HG03139 (cell line): ENCODE data around the gene TMC8.
"Not testable (repeated sequence)": the region's sequence is repeated elsewhere in the genome, so short reads cannot be mapped to it uniquely, and the experiment has no call there.

Experiments used
- ATAC-seq: cut with Tn5 transposase; IDR thresholded peaks from one replicate; pipeline ENCODE4 v1.9.1; 2021; ENCODE audit not compliant: unreplicated experiment

The TMC8 gene

GRCh38 chr17:78130437-78131101, at the start of gene TMC8:
TMC8 (plus strand) TSS chr17:78130771; CDS start chr17:78131589, 818 bp downstream.
- ATAC-seq, result no peak

DNA sequence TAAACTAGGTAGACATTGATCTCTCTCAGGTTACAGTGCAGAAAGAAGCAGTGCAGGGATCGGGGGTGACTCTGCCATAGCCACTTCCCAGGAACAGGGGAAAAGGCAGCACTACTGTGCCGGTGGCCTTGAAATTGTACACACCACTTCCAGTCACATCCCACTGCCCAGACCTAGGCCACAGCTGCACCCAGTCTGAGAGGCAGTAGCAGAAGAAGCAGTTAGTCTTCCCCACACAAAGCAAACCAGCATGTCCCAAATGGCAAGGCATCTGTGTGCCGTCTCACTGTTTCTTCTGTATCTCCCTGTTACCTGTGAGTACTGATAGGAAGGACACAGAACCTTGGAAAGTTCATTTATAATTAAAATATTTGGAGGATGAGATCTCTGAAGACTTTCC, 49.0 kb upstream of the TMC8 start:
- ATAC-seq, result no peak

- not testable (repeated sequence) for ATAC-seq
These were observed 48.2 kb upstream of the TMC8 start for GRCh38 chr17:78082355-78082872.

DNA sequence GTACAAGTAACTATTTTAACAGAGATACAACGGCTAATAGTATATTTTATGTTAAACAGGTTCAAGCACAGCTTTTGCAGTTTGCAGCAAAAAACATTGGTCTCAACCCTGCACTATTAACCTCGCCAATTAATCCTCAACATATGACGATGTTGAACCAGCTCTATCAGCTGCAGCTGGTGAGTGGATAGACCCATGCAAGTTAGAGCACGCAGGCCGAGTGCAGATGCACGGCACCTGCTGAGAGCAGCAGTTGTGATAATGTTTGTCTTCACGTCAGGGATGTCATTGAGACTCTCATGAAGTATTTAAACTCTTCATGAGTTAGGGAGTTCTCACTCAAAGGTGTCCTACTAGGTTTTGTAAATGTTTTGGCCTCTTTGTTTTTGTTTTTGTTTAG, 47.6 kb upstream of the TMC8 start:
- no peak for ATAC-seq

DNA sequence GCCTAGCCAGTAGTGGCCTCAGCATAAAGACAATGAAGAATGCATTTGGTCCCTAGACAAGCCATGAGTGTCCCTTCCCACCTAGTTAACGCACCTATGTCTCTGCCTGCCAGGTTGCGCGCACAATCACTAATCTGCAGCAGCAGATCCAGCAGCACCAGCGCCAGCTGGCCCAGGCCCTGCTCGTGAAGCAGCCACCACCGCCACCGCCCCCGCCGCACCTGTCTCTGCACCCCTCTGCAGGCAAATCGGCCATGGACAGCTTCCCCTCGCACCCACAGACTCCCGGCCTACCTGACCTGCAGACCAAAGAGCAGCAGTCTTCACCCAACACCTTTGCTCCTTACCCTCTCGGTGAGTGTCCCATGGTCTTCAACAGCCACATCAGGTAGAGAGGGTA, 43.8 kb upstream of the TMC8 start:
- ATAC-seq, result no peak

DNA sequence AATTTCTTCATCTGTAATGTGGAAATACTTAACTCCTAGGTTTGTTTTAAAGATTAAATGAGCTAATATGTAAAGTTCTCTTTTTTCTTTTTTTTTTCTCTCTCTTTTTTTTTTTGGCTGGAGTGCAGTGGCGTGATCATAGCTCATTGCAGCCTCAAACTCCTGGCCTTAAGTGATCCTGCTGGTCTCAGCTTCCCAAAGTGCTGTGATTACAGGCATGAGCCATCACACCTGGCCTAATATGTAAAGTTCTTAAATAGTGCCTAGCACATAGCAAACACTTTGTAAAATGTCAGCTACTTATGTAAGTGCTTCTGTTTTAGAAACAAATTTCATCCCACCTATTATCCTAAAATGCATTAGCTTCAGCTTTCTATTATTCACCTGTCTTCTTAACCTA, 42.0 kb upstream of the TMC8 start:
- ATAC-seq, result no peak

- ATAC-seq, result no peak
These were observed 40.8 kb upstream of the TMC8 start for GRCh38 chr17:78089576-78090281.

GRCh38 chr17:78092794-78093324, 37.7 kb upstream of the TMC8 start:
- no peak for ATAC-seq

GRCh38 chr17:78095035-78095434, 35.5 kb upstream of the TMC8 start:
- ATAC-seq, result no peak

DNA sequence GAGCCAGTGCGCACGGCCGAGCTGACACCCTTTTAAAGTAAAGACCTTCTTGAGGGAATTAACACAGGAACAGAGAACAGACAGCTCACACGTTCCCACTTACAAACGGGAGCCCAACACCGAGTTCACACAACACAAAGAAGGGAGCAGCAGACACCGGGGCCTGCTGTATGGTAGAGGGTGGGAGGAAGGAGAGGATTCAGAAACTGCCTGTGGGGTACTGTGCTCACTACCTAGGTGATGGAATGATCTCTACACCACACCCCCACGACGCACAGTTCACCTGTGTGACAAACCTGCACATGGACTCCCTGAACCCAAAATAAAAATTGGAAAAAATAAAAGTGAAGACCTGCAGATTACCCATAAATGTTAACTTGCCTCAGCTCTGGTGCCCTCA, 34.5 kb upstream of the TMC8 start:
- ATAC-seq, result no peak

DNA sequence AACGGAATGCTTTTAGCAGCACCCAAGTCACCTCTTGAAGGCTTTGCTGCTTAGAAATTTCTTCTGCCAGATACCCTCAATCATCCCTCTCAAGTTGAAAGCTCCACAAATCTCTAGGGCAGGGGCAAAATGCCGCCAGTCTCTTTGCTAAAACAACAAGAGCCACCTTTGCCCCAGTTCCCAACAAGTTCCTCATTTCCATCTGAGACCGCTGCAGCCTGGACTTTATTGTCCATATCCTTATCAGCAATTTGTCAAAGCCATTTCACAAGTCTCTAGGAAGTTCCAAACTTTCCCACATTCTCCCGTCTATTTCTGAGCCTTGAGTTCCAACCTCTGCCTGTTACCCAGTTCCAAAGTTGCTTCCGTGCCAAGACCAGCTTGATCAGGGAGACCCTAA, 29.5 kb upstream of the TMC8 start:
- no peak for ATAC-seq

- no peak for ATAC-seq
These were observed 29.0 kb upstream of the TMC8 start for GRCh38 chr17:78101542-78101941.

DNA sequence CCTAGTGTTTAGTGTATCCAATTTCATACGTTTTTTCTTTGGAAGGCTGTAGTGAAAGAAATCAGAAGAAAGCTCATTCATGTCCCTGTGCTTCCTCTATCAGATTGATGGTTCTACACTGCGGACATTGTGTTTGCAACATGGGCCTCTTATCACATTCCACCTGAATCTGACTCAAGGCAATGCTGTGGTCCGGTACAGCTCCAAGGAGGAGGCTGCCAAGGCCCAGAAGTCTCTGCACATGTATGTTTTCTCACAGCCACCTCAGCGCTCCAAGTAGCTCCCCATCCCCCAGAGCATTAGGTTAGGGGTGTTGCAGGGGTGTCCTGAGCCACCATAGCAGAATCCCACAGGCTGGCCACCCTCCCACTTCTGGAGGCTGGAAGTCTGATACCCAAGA, 27.3 kb upstream of the TMC8 start:
- no peak for ATAC-seq

- no peak for ATAC-seq
These were observed 26.0 kb upstream of the TMC8 start for GRCh38 chr17:78104540-78104941.

DNA sequence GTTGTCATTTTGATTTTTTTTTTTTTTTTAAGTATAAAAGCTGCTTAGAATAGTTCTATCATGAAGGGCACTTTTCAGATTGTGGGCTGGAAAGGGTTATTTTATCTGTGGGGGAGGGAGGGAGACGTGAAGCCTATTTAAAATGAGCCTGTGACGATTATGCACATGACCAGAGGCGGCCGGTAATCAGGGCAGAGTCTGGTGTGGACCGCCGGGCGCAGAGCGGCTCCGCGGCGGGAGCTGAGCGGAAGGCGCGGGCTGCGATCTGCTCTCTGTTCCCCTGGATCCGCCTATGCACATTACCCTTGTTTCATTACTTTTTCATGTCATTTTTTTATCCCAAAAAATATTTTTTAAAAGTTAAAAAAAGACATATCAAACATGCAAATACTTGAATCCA, 25.5 kb upstream of the TMC8 start:
- no peak for ATAC-seq

GRCh38 chr17:78105551-78105950, 25.0 kb upstream of the TMC8 start:
- no peak for ATAC-seq

GRCh38 chr17:78106211-78106610, 24.4 kb upstream of the TMC8 start:
- ATAC-seq, result no peak

- no peak for ATAC-seq
These were observed 23.1 kb upstream of the TMC8 start for GRCh38 chr17:78107457-78107856.

- no peak for ATAC-seq
These were observed 22.4 kb upstream of the TMC8 start for GRCh38 chr17:78107976-78108725.

GRCh38 chr17:78108726-78109488, 21.7 kb upstream of the TMC8 start:
- ATAC-seq, result no peak

- ATAC-seq, result no peak
These were observed 21.1 kb upstream of the TMC8 start for GRCh38 chr17:78109489-78109761.
